GM10266 (cell line): ENCODE data around the gene PODXL2.

Experiments used
- DNase-seq: peaks from one replicate; pipeline ENCODE4 v3.0.0; 2012; ENCODE audit errors: extremely low spot score
- CTCF ChIP-seq: IDR thresholded peaks from 2 replicates; pipeline ENCODE4 v1.5.1; 2012; ENCODE audit warnings: mild to moderate bottlenecking, low read depth; ENCODE audit not compliant: control insufficient read depth, insufficient read depth; ENCODE audit errors: missing control alignments

Gene PODXL2

GRCh38 chr3:127669541-127670228 lies 40.7 kb downstream of the PODXL2 start:
- DNase-seq, result no peak
- no peak for TF ChIP-seq CTCF

- no peak for TF ChIP-seq CTCF
- DNase-seq, result no peak
Measured at GRCh38 chr3:127670229-127670559, 41.2 kb downstream of the PODXL2 start.

- no peak for TF ChIP-seq CTCF
- DNase-seq, result no peak
Measured at GRCh38 chr3:127670761-127671522, 42.0 kb downstream of the PODXL2 start.

- no peak for TF ChIP-seq CTCF
- DNase-seq, result peak; percentile 56
Measured at GRCh38 chr3:127671523-127672428, 42.8 kb downstream of the PODXL2 start.

GRCh38 chr3:127672429-127673190 lies 43.6 kb downstream of the PODXL2 start, which contains the start of gene ABTB1:
ABTB1 (plus strand) TSS chr3:127672952; CDS start chr3:127673026, 74 bp downstream.
- no peak for TF ChIP-seq CTCF
- peak; percentile 99 for DNase-seq

GRCh38 chr3:127673191-127674100 lies 44.5 kb downstream of the PODXL2 start:
- peak; percentile 70 for DNase-seq
- TF ChIP-seq CTCF, result no peak
